Measurements from ENCODE around the gene POU5F1. TPM values are rescaled to one million over a fixed set of nuclear protein-coding genes. Genes with fewer than 3 reads are reported as not detected.
"Not testable (repeated sequence)": the region's sequence is repeated elsewhere in the genome, so short reads cannot be mapped to it uniquely, and the experiment has no call there.

POU5F1 gene
- total and polyA plus RNA-seq, 2 of the 4 experiments (the other 2 are of a cell fraction) = not detected

GRCh38 chr6:31215216-31215615, 44.7 kb upstream of the POU5F1 start:
- H3K18ac ChIP-seq (ENCODE audit: low read depth, low read length); H4K20me1 ChIP-seq (ENCODE audit: insufficient read depth, low read length): not testable (repeated sequence)

More at GRCh38 chr6:31215216-31215615, 44.7 kb upstream of the POU5F1 start:
- DNase-seq; H2BK15ac ChIP-seq (ENCODE audit: low read depth, low read length); POLR2A ChIA-PET (ENCODE audit: unreplicated experiment); H2BK120ac ChIP-seq (ENCODE audit: low read depth, low read length); H3K4me3 ChIP-seq (ENCODE audit: insufficient read depth, low read depth, low read length); H3K79me1 ChIP-seq (ENCODE audit: low read depth in 1 of 2, low read length in 2 of 2); H4K8ac ChIP-seq (ENCODE audit: low read depth in 2 of 2, low read length in 2 of 2); H4K5ac ChIP-seq (ENCODE audit: low read depth, low read length); H2AK9ac ChIP-seq (replicated peaks; ENCODE audit: low read depth, low read length, poor library complexity); H3K4ac ChIP-seq (ENCODE audit: low read depth, low read length); H3K36me3 ChIP-seq (ENCODE audit: control insufficient read depth, insufficient read depth, low read length); H3K4me1 ChIP-seq (ENCODE audit: control insufficient read depth, insufficient read depth, low read length); H3K9me1 ChIP-seq (ENCODE audit: insufficient read depth, low read length); H2AFZ ChIP-seq (replicated peaks; ENCODE audit: low read length, poor library complexity); H3K9me3 ChIP-seq (ENCODE audit: control insufficient read depth, insufficient read depth, low read length); H3K14ac ChIP-seq (replicated peaks; ENCODE audit: low read depth, low read length); H2BK5ac ChIP-seq (ENCODE audit: low read depth, low read length, poor library complexity, severe bottlenecking); H4K91ac ChIP-seq (ENCODE audit: insufficient read depth, low read depth, low read length); H3K4me2 ChIP-seq (ENCODE audit: low read depth, low read length); ATAC-seq (ENCODE audit: low read depth); H2AK5ac ChIP-seq (ENCODE audit: low read depth, low read length); H3K27ac ChIP-seq (ENCODE audit: insufficient read depth, low read length); H3K56ac ChIP-seq (ENCODE audit: extremely low read depth, insufficient read depth, low read length); H3K9ac ChIP-seq (ENCODE audit: low read depth, low read length); H3K27me3 ChIP-seq (ENCODE audit: control insufficient read depth, insufficient read depth, low read length); CTCF ChIA-PET; dilution Hi-C loops (cut with HindIII; ENCODE audit: low sequenced_read_pairs, unreplicated experiment); BruUV-seq (replicated peaks); H3K23ac ChIP-seq (ENCODE audit: low read depth, low read length); in situ Hi-C loops (cut with MboI; ENCODE audit: low sequenced_read_pairs); H2BK20ac ChIP-seq (ENCODE audit: low read depth, low read length): not testable (repeated sequence)
- intact Hi-C loops (cut with micrococcal nuclease) = loop anchor here (10.0 kb wide), 1 partner anchor 260 kb away; no protein-coding TSS in a partner anchor
- WGBS, 2 experiments (ENCODE audit: extremely low coverage in 2 of 2, insufficient read length in 1 of 2) = no CpG with 5 or more reads among the region's 2 CpGs
